H9 (cell line): ENCODE data around the gene STX1A. TPM values are rescaled to one million over a fixed set of nuclear protein-coding genes. Genes with fewer than 3 reads are reported as not detected.

ENCODE experiments used
- DNase-seq: peaks from one replicate; pipeline ENCODE4 v3.0.0-alpha.2; 2017
- H2AFZ ChIP-seq: one replicate; pipeline ENCODE4 v1.6.1; 2013; ENCODE audit warnings: mild to moderate bottlenecking, low read length, control low read depth, moderate library complexity
- H2AK5ac ChIP-seq: 2 replicates; pipeline ENCODE4 v1.6.1; 2013; ENCODE audit warnings: low read length, control low read depth, mixed read lengths; ENCODE audit not compliant: insufficient read length
- H2BK120ac ChIP-seq: one replicate; pipeline ENCODE4 v1.6.1; 2013; ENCODE audit warnings: low read depth, mild to moderate bottlenecking, low read length, control low read depth, inconsistent platforms; ENCODE audit not compliant: poor library complexity, severe bottlenecking
- H2BK12ac ChIP-seq: 2 replicates; pipeline ENCODE4 v1.6.1; 2013; ENCODE audit warnings: low read length, control low read depth, mixed read lengths, low read depth; ENCODE audit not compliant: insufficient read length
- H2BK15ac ChIP-seq: 2 replicates; pipeline ENCODE4 v1.6.1; 2013; ENCODE audit warnings: low read depth, low read length, control low read depth
- H2BK20ac ChIP-seq: one replicate; pipeline ENCODE4 v1.6.1; 2013; ENCODE audit warnings: low read depth, mild to moderate bottlenecking, low read length, control low read depth, inconsistent platforms; ENCODE audit not compliant: poor library complexity, severe bottlenecking
- H2BK5ac ChIP-seq: 2 replicates; pipeline ENCODE4 v1.6.1; 2013; ENCODE audit warnings: low read length, control low read depth, mixed read lengths; ENCODE audit not compliant: insufficient read length
- H3K14ac ChIP-seq: 2 replicates; pipeline ENCODE4 v1.6.1; 2013; ENCODE audit warnings: low read length, control low read depth; ENCODE audit not compliant: insufficient read depth
- H3K18ac ChIP-seq: 2 replicates; pipeline ENCODE4 v1.6.1; 2013; ENCODE audit warnings: low read depth, mild to moderate bottlenecking, mixed read lengths, low read length, control low read depth; ENCODE audit not compliant: insufficient read length
- H3K23ac ChIP-seq: 2 replicates; pipeline ENCODE4 v1.6.1; 2013; ENCODE audit warnings: low read length, control low read depth, mixed read lengths, low read depth; ENCODE audit not compliant: insufficient read length
- H3K23me2 ChIP-seq: 2 replicates; pipeline ENCODE4 v1.6.1; 2013; ENCODE audit warnings: low read depth, mild to moderate bottlenecking, mixed read lengths, low read length, control low read depth; ENCODE audit not compliant: insufficient read length, poor library complexity, severe bottlenecking
- H3K27ac ChIP-seq: 2 replicates; pipeline ENCODE4 v1.5.1; 2013; ENCODE audit warnings: low read length, control low read depth, mixed read lengths, low read depth; ENCODE audit not compliant: insufficient read length
- H3K27me3 ChIP-seq: 2 replicates; pipeline ENCODE4 v1.6.1; 2013; ENCODE audit warnings: low read length, control low read depth, inconsistent platforms; ENCODE audit not compliant: insufficient read depth
- H3K4ac ChIP-seq: 2 replicates; pipeline ENCODE4 v1.6.1; 2013; ENCODE audit warnings: low read depth, mild to moderate bottlenecking, control low read depth, inconsistent platforms, low read length, moderate library complexity
- H3K4me1 ChIP-seq: 2 replicates; pipeline ENCODE4 v1.6.1; 2013; ENCODE audit warnings: low read length, control low read depth, inconsistent platforms; ENCODE audit not compliant: insufficient read depth
- H3K4me2 ChIP-seq: 2 replicates; pipeline ENCODE4 v1.6.1; 2013; ENCODE audit warnings: low read length, control low read depth, mixed read lengths; ENCODE audit not compliant: insufficient read length, insufficient read depth
- H3K56ac ChIP-seq: 2 replicates; pipeline ENCODE4 v1.6.1; 2013; ENCODE audit warnings: low read depth, mild to moderate bottlenecking, mixed read lengths, low read length, control low read depth; ENCODE audit not compliant: insufficient read length
- H3K79me1 ChIP-seq: 2 replicates; pipeline ENCODE4 v1.6.1; 2013; ENCODE audit warnings: low read depth, mild to moderate bottlenecking, moderate library complexity, low read length, control low read depth, inconsistent platforms; ENCODE audit not compliant: insufficient read depth, poor library complexity, severe bottlenecking
- H3K79me2 ChIP-seq: 2 replicates; pipeline ENCODE4 v1.6.1; 2013; ENCODE audit warnings: low read length, control low read depth, inconsistent platforms; ENCODE audit not compliant: insufficient read depth
- H3K9ac ChIP-seq: 2 replicates; pipeline ENCODE4 v1.6.1; 2013; ENCODE audit warnings: low read length, control low read depth, mixed read lengths; ENCODE audit not compliant: insufficient read length; ENCODE audit errors: extremely low read depth
- H3K9me3 ChIP-seq: one replicate; pipeline ENCODE4 v1.6.1; 2013; ENCODE audit warnings: low read depth, low read length, inconsistent platforms; ENCODE audit not compliant: control insufficient read depth
- H3T11ph ChIP-seq: one replicate; pipeline ENCODE4 v1.6.1; 2013; ENCODE audit warnings: mild to moderate bottlenecking, low read length, control low read depth, inconsistent platforms
- H4K20me1 ChIP-seq: one replicate; pipeline ENCODE4 v1.6.1; 2013; ENCODE audit not compliant: control insufficient read depth, insufficient read length, insufficient read depth
- H4K5ac ChIP-seq: 2 replicates; pipeline ENCODE4 v1.6.1; 2013; ENCODE audit warnings: low read depth, mild to moderate bottlenecking, mixed read lengths, low read length, control low read depth; ENCODE audit not compliant: insufficient read length
- H4K8ac ChIP-seq: replicated peaks from 2 replicates; pipeline ENCODE4 v1.6.1; 2013; ENCODE audit warnings: low read length, control low read depth, mixed read lengths, low read depth; ENCODE audit not compliant: insufficient read length
- H4K91ac ChIP-seq: 2 replicates; pipeline ENCODE4 v1.6.1; 2013; ENCODE audit warnings: low read depth, mild to moderate bottlenecking, moderate library complexity, mixed read lengths, low read length, control low read depth; ENCODE audit not compliant: insufficient read length
- H3K27ac Mint-ChIP-seq, 3 experiments: 2 replicates in 2 of 3; 3 replicates in 1 of 3; pipeline ENCODE4 v1.8.0; 2020 to 2021; ENCODE audit warnings: mixed read lengths in 3 of 3, mild to moderate bottlenecking in 1 of 3, moderate library complexity in 1 of 3
- H3K27me3 Mint-ChIP-seq: 2 replicates; pipeline ENCODE4 v1.8.0; 2021; ENCODE audit warnings: low read depth, mild to moderate bottlenecking, moderate library complexity, mixed read lengths
- H3K36me3 Mint-ChIP-seq, 3 experiments: 2 replicates in 2 of 3; 3 replicates in 1 of 3; pipeline ENCODE4 v1.8.0; 2020 to 2021; ENCODE audit warnings: low read depth in 3 of 3, mixed read lengths in 3 of 3; ENCODE audit not compliant: insufficient read depth in 1 of 3
- H3K4me1 Mint-ChIP-seq, 2 experiments: 2 replicates each; pipeline ENCODE4 v1.8.0; 2020; ENCODE audit warnings: mixed read lengths in 2 of 2
- H3K4me3 Mint-ChIP-seq, 2 experiments: 2 replicates in 1 of 2; 3 replicates in 1 of 2; pipeline ENCODE4 v1.8.0; 2020 to 2021; ENCODE audit warnings: mild to moderate bottlenecking in 2 of 2, mixed read lengths in 2 of 2, moderate library complexity in 1 of 2
- H3K9me3 Mint-ChIP-seq, 2 experiments: 2 replicates in 1 of 2; 3 replicates in 1 of 2; pipeline ENCODE4 v1.8.0; 2020; ENCODE audit warnings: mild to moderate bottlenecking in 2 of 2, mixed read lengths in 2 of 2, moderate library complexity in 1 of 2
- CTCF ChIP-seq: fragments of 200-600 bp; sonication (generic); conservative IDR thresholded peaks from 3 replicates; pipeline ENCODE4 v1.8.0; 2021; ENCODE audit warnings: antibody characterized with exemption, mild to moderate bottlenecking
- WGBS: extraction: QIAGEN DNeasy Blood & Tissue Kit; methylation state at CpG from one replicate; pipeline ENCODE4 v1.1.7; 2013; ENCODE audit warnings: missing lambda C conversion rate, low lambda C conversion rate, mixed read lengths; ENCODE audit not compliant: insufficient read length; ENCODE audit errors: extremely low coverage; 5-methylcytosine and 5-hydroxymethylcytosine counted together
- total RNA-seq: library from RNA; stranded (reverse); gene quantifications from 2 replicates; pipeline ENCODE4 v1.2.1, GENCODE V29; 2021

STX1A gene
- total RNA-seq, 1 experiment from 2014 or later = 10.1 TPM

- Mint-ChIP-seq H3K4me3 (no peak overlapping the region), H3K4me1 (peaks cover 9 to 38% of the 10 kb centered on the region in 2 experiments), H3K27ac (no peak overlapping the region), H3K27me3 (peaks cover 2% of the 10 kb centered on the region), H3K9me3 (no peaks in the 10 kb centered on the region), H3K36me3 (peaks cover 2 to 10% (median 9%) of the 10 kb centered on the region in 3 experiments; a peak in 5 of 7 replicates)
- Histone ChIP-seq H3K23ac (no peak overlapping the region), H4K8ac (no peak overlapping the region), H4K91ac (no peak overlapping the region), H3K79me2 (no peaks in the 10 kb centered on the region), H2AK5ac (no peak overlapping the region), H3K9ac (no peak overlapping the region), H3K27me3 (no peaks in the 10 kb centered on the region), H2BK12ac (no peak overlapping the region), H3K27ac (no peak overlapping the region), H2BK5ac (no peak overlapping the region), H2BK120ac (no peak overlapping the region), H2BK20ac (no peak overlapping the region), H3K23me2 (peaks cover 2% of the 10 kb centered on the region), H3K4ac (no peak overlapping the region), H3K9me3 (no peaks in the 10 kb centered on the region), H3K4me1 (no peaks in the 10 kb centered on the region; the same call in 1 of the 2 replicates), H4K20me1 (no peaks in the 10 kb centered on the region), H3K14ac (no peak overlapping the region), H4K5ac (no peak overlapping the region), H3K18ac (no peak overlapping the region), H3K79me1 (no peaks in the 10 kb centered on the region), H3K56ac (no peak overlapping the region), H2BK15ac (no peak overlapping the region), H3T11ph (no peak overlapping the region), H2AFZ (no peak overlapping the region), H3K4me2 (no peak overlapping the region)
- no peak for TF ChIP-seq CTCF
- WGBS = no CpG with 5 or more reads among the region's 15 CpGs
- no peak for DNase-seq
Measured at GRCh38 chr7:73707045-73707631, 12.3 kb downstream of the STX1A start.
